Panc1 (cell line): ENCODE data around the gene DEPP1. TPM values are rescaled to one million over a fixed set of nuclear protein-coding genes. Genes with fewer than 3 reads are reported as not detected.
A peak's percentile ranks its signal among the peaks of the same experiment; 100 is the strongest.

Experiments
- ATAC-seq: fragments of 200-7000 bp; cut with Tn5 transposase; 2 replicates; pipeline ENCODE4 v1.9.1; 2020; ENCODE audit warnings: mild to moderate bottlenecking, moderate library complexity
- BruUV-seq: library from RNA; stranded (reverse); fragments of 400-500 nt; replicated peaks from 2 replicates; lab custom pipeline; 2021; lab: Mats Ljungman, UMichigan
- CTCF ChIA-PET: fragments of 300-600 bp; sonication (Branson Sonifier 250); formaldehyde crosslinking; loops from one replicate; lab custom pipeline; 2022; ENCODE audit warnings: antibody characterized with exemption; lab: Charles Lee
- POLR2A ChIA-PET: fragments of 300-600 bp; sonication (Branson Sonifier 250); formaldehyde crosslinking; loops from one replicate; lab custom pipeline; 2022; ENCODE audit warnings: antibody characterized with exemption; lab: Charles Lee
- DNase-seq: peaks from one replicate; pipeline ENCODE4 v3.0.0-alpha.2; 2010; ENCODE audit warnings: low read depth, low spot score
- H3K27ac ChIP-seq: 2 replicates; pipeline ENCODE4 v1.5.1; 2011; ENCODE audit warnings: mild to moderate bottlenecking, low read length, inconsistent platforms
- H3K27me3 ChIP-seq: fragments of 200-500 bp; sonication (Bioruptor generic); 2 replicates; pipeline ENCODE4 v1.6.0; 2014; ENCODE audit warnings: low read length, inconsistent platforms; ENCODE audit not compliant: control insufficient read depth, insufficient read depth
- H3K36me3 ChIP-seq: fragments of 200-500 bp; sonication (Bioruptor generic); 2 replicates; pipeline ENCODE4 v1.5.1; 2014; ENCODE audit warnings: inconsistent platforms, mild to moderate bottlenecking, low read length, moderate library complexity; ENCODE audit not compliant: control insufficient read depth, insufficient read depth
- H3K4me1 ChIP-seq: 2 replicates; pipeline ENCODE4 v1.5.1; 2011; ENCODE audit warnings: inconsistent platforms, mild to moderate bottlenecking, low read length, moderate library complexity; ENCODE audit not compliant: control insufficient read depth, insufficient read depth
- H3K4me3 ChIP-seq, 2 experiments: 2 replicates each; pipeline ENCODE4 v1.5.1; 2011 to 2012; ENCODE audit warnings: low read depth in 2 of 2, low read length in 2 of 2, mild to moderate bottlenecking in 2 of 2, inconsistent platforms in 1 of 2, moderate library complexity in 1 of 2
- H3K9me3 ChIP-seq: fragments of 200-500 bp; sonication (Bioruptor generic); 2 replicates; pipeline ENCODE4 v1.5.1; 2014; ENCODE audit warnings: low read depth, mild to moderate bottlenecking, inconsistent platforms, low read length, moderate library complexity; ENCODE audit not compliant: control insufficient read depth, insufficient read depth
- CTCF ChIP-seq: fragments of 450-650 bp; IDR thresholded peaks from 2 replicates; pipeline ENCODE4 v1.5.1; 2017; ENCODE audit warnings: mild to moderate bottlenecking
- POLR2AphosphoS5 ChIP-seq: IDR thresholded peaks from 2 replicates; pipeline ENCODE4 v1.6.1; 2012; ENCODE audit warnings: mild to moderate bottlenecking, low read depth, low read length, moderate library complexity
- REST ChIP-seq, 2 experiments: IDR thresholded peaks; 2 replicates each; pipeline ENCODE4 v1.6.1; 2011 to 2012; ENCODE audit warnings: low read depth in 2 of 2, control low read depth in 1 of 2, low read length in 1 of 2, mild to moderate bottlenecking in 1 of 2, moderate library complexity in 1 of 2; ENCODE audit not compliant: insufficient read depth in 1 of 2
- SIN3A ChIP-seq: IDR thresholded peaks from 2 replicates; pipeline ENCODE4 v1.6.1; 2012; ENCODE audit warnings: low read depth, mild to moderate bottlenecking, low read length, moderate library complexity, borderline replicate concordance; ENCODE audit not compliant: insufficient read depth
- TCF7L2 ChIP-seq: IDR thresholded peaks from 2 replicates; pipeline ENCODE4 v1.6.1; 2011; ENCODE audit warnings: mild to moderate bottlenecking, low read depth, low read length, inconsistent platforms
- in situ Hi-C: cut with HindIII; loops from 2 replicates; pipeline ENCODE4 v1.10.0; 2016; ENCODE audit warnings: low sequenced_read_pairs, low pct_unique_long_range_greater_than_20kb
- intact Hi-C: fragments of 100-400 bp; cut with micrococcal nuclease; formaldehyde crosslinking; loops from one replicate; pipeline ENCODE4 v1.10.0; 2022; ENCODE audit not compliant: unreplicated experiment
- total RNA-seq: library from RNA; stranded (reverse); gene quantifications from one replicate; pipeline ENCODE4 v1.2.1, GENCODE V29; 2021; ENCODE audit not compliant: unreplicated experiment

DEPP1 gene
- total RNA-seq, 1 experiment from 2014 or later = 16.6 TPM

- ChIA-PET POLR2A (no interaction called here), CTCF (no interaction called here)
- no peak overlapping the region for H3K4me3 ChIP-seq
- H3K9me3 ChIP-seq = no peaks in the 10 kb centered on the region
- H3K27me3 ChIP-seq = no peaks in the 10 kb centered on the region
- in situ Hi-C loops = no loop called here
- ATAC-seq = no peak
- no TSS peak for BruUV-seq
- peaks cover 45% of the 10 kb centered on the region for H3K4me1 ChIP-seq
- intact Hi-C loops = no loop called here
- H3K36me3 ChIP-seq = no peaks in the 10 kb centered on the region
- TF ChIP-seq TCF7L2 = no peak
- DNase-seq = no peak
- H3K27ac ChIP-seq = peak overlapping the region; percentile 24; the same call in 1 of the 2 replicates
Measured at GRCh38 chr10:44983066-44983894, 4.7 kb upstream of the DEPP1 start.

- Histone ChIP-seq H3K27me3 (no peaks in the 10 kb centered on the region), H3K27ac (peak overlapping the region; percentile 18), H3K4me1 (peaks cover 53% of the 10 kb centered on the region), H3K9me3 (no peaks in the 10 kb centered on the region), H3K4me3 (no peak overlapping the region), H3K36me3 (no peaks in the 10 kb centered on the region)
- BruUV-seq = no TSS peak
- in situ Hi-C loops = no loop called here
- TF ChIP-seq CTCF (no peak), REST (IDR thresholded peaks at IDR 0.05; ENCODE audit: insufficient read depth in 1 of 2, low read depth in 2 of 2, low read length in 1 of 2) (no peak), POLR2AphosphoS5 (no peak), TCF7L2 (no peak), SIN3A (no peak)
- CTCF ChIA-PET = no interaction called here
- ATAC-seq = no peak
- POLR2A ChIA-PET = no interaction called here
- no peak for DNase-seq
- intact Hi-C loops = no loop called here
Measured at GRCh38 chr10:44982496-44982895, 3.9 kb upstream of the DEPP1 start.

- no TSS peak for BruUV-seq
- intact Hi-C loops (no loop called here), in situ Hi-C loops (no loop called here)
- no peak for TF ChIP-seq CTCF
- 0 out of 4 replicates have a peak, but pooled peaks of 1 of the 2 experiments have one; percentile 46 for TF ChIP-seq REST (IDR thresholded peaks at IDR 0.05; ENCODE audit: insufficient read depth in 1 of 2, low read depth in 2 of 2, low read length in 1 of 2)
- ChIA-PET CTCF (no interaction called here), POLR2A (no interaction called here)
- ATAC-seq = peak; percentile 31
- Histone ChIP-seq H3K4me1 (peaks cover 56% of the 10 kb centered on the region), H3K4me3 (no peak overlapping the region; a peak in 1 of 4 replicates), H3K36me3 (no peaks in the 10 kb centered on the region), H3K9me3 (no peaks in the 10 kb centered on the region), H3K27me3 (no peaks in the 10 kb centered on the region), H3K27ac (peak overlapping the region; percentile 92)
- DNase-seq = no peak
Measured at GRCh38 chr10:44982114-44982460, 3.5 kb upstream of the DEPP1 start.
